T-cell (primary cell): ENCODE data around the gene ANKRD63. TPM values are rescaled to one million over a fixed set of nuclear protein-coding genes. Genes with fewer than 3 reads are reported as not detected.
A peak's percentile ranks its signal among the peaks of the same experiment; 100 is the strongest.

Experiments
- ATAC-seq, 4 experiments: fragments of 200-7000 bp in 3 of 4; fragments of 150-1000 bp in 1 of 4; cut with Tn5 transposase; replicated peaks in 1 of 4; 1 replicate in 3 of 4; 2 replicates in 1 of 4; pipeline ENCODE4 v1.10.0; 2021; ENCODE audit warnings: moderate library complexity in 3 of 4, mild to moderate bottlenecking in 2 of 4, moderate number of reproducible peaks in 1 of 4
- CTCF ChIA-PET, 2 donors: fragments of 300-600 bp; sonication (Branson Sonifier 250); formaldehyde crosslinking; loops; one replicate each; lab custom pipeline; 2022; ENCODE audit warnings: antibody characterized with exemption in 2 of 2; lab: Charles Lee
- POLR2A ChIA-PET, 2 donors: fragments of 300-600 bp; sonication (Branson Sonifier 250); formaldehyde crosslinking; loops; one replicate each; lab custom pipeline; 2022; ENCODE audit warnings: antibody characterized with exemption in 2 of 2; lab: Charles Lee
- DNase-seq, 35 experiments: peaks; one replicate each; pipeline versions ENCODE4 v3.0.0 to v3.0.0-alpha.2; 2013 to 2023
- H3K27ac ChIP-seq: one replicate; pipeline ENCODE4 v1.5.1; 2013; ENCODE audit warnings: low read length
- H3K27me3 ChIP-seq, 2 experiments: replicated peaks in 1 of 2; 1 replicate in 1 of 2; 2 replicates in 1 of 2; pipeline versions ENCODE4 v1.6.1 to v1.7.0; 2013; ENCODE audit warnings: low read length in 1 of 2, mixed read lengths in 1 of 2; ENCODE audit not compliant: control insufficient read depth in 2 of 2, insufficient read depth in 2 of 2; ENCODE audit errors: extremely low read depth in 1 of 2
- H3K36me3 ChIP-seq, 2 donors: 1 replicate in 1 of 2; 2 replicates in 1 of 2; pipeline versions ENCODE4 v1.6.1 to v1.7.0; 2013; ENCODE audit warnings: low read length in 1 of 2; ENCODE audit not compliant: control insufficient read depth in 2 of 2, insufficient read depth in 1 of 2; ENCODE audit errors: extremely low read depth in 1 of 2
- H3K4me1 ChIP-seq, 2 experiments: 1 replicate in 1 of 2; 2 replicates in 1 of 2; pipeline versions ENCODE4 v1.6.1 to v1.7.0; 2013; ENCODE audit warnings: low read length in 2 of 2, mixed read lengths in 1 of 2; ENCODE audit not compliant: insufficient read depth in 2 of 2, control insufficient read depth in 1 of 2; ENCODE audit errors: extremely low read depth in 1 of 2
- H3K4me3 ChIP-seq, 2 donors: 1 replicate in 1 of 2; 2 replicates in 1 of 2; pipeline versions ENCODE4 v1.5.1 to v1.7.0; 2013; ENCODE audit warnings: mild to moderate bottlenecking in 2 of 2, low read length in 1 of 2, moderate library complexity in 1 of 2; ENCODE audit not compliant: control insufficient read depth in 1 of 2; ENCODE audit errors: extremely low read depth in 1 of 2
- H3K9me3 ChIP-seq: 2 replicates; pipeline ENCODE4 v1.7.0; 2013
- H3K27ac Mint-ChIP-seq, 2 donors: one replicate each; pipeline ENCODE4 v1.8.0; 2020 to 2021; ENCODE audit warnings: mild to moderate bottlenecking in 2 of 2, mixed read lengths in 2 of 2
- H3K27me3 Mint-ChIP-seq, 2 donors: one replicate each; pipeline ENCODE4 v1.8.0; 2021 to 2022; ENCODE audit warnings: mixed read lengths in 2 of 2
- H3K36me3 Mint-ChIP-seq: one replicate; pipeline ENCODE4 v1.8.0; 2021; ENCODE audit warnings: mixed read lengths
- H3K4me1 Mint-ChIP-seq, 3 donors: one replicate each; pipeline ENCODE4 v1.8.0; 2020 to 2022; ENCODE audit warnings: mixed read lengths in 3 of 3, mild to moderate bottlenecking in 1 of 3
- H3K4me3 Mint-ChIP-seq, 3 donors: one replicate each; pipeline ENCODE4 v1.8.0; 2020 to 2022; ENCODE audit warnings: mild to moderate bottlenecking in 3 of 3, mixed read lengths in 3 of 3, moderate library complexity in 3 of 3
- H3K9me3 Mint-ChIP-seq, 3 donors: one replicate each; pipeline ENCODE4 v1.8.0; 2020 to 2022; ENCODE audit warnings: mixed read lengths in 3 of 3
- WGBS: methylation state at CpG from one replicate; pipeline ENCODE4 v1.1.5; 2013; ENCODE audit warnings: missing lambda C conversion rate; ENCODE audit not compliant: insufficient coverage; 5-methylcytosine and 5-hydroxymethylcytosine counted together
- total RNA-seq, 35 experiments: library from RNA in 6 of 35; stranded (reverse) in 6 of 35; fragments of 120-200 nt in 1 of 35; gene quantifications; one replicate each; pipeline versions ENCODE4 v1.2.1 to v1.2.4 and lab custom pipeline; 2013 to 2026

Gene ANKRD63
- total RNA-seq, 5 donors from 2014 or later (not counting 1 experiment from before 2014, with no cell fraction given): 0.23 to 0.38 TPM; not detected in 3

DNA sequence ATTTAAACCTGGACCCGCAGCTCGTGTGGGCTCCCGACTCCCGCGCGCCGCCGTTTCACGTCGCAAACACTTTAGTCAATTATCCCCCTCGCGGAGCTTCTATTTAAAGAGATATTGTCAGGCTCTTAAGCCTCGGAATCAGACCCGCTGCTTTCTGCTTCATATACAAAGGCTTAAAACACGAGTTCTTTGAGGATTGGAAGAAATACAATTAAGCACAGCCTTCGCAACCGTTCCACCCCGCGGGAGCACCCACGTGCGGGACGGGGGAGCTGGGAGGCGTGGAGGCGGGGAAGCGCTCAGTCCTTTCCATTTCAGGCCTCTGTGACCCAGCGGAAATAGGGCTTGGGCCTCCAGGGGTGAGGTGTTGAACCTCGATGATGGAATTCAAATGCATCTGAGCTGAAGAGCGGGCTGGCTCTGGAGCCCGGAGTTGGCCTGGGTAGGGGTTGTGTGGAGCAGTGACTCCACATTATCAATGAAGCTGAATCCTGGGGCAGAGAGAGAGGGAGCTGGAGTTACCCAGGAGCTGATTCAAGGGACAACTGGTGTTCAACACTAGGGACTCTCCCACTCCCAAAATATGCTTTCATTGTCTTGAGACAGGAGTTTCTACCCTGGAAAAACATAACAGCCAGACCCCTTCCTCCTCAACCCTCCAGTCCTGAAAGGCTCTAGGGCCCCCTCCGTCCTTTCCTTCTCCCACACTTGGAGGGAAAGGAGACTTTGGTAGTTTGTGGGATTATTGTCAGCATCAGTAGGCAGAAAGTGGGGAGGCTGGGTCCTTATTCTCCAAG lies 2.4 kb downstream of the ANKRD63 start:
- CTCF ChIA-PET: interaction anchor here (0.5 to 3.6 kb wide), 14 partner anchors 24 to 1132 kb away, joined by 3 to 37 read pairs (median 4); partner anchors contain the start of gene PLCB2 (in 2 of the 2)
- Histone ChIP-seq H3K27ac (no peak overlapping the region), H3K9me3 (no peaks in the 10 kb centered on the region), H3K36me3 (peaks cover 0 to 3% of the 10 kb centered on the region in 2 donors), H3K27me3 (peaks cover 0 to 63% of the 10 kb centered on the region in 2 experiments), H3K4me1 (peaks cover 0 to 34% of the 10 kb centered on the region in 2 experiments), H3K4me3 (no peak overlapping the region)
- H3K27ac Mint-ChIP-seq: no peak overlapping the region
- H3K4me1 Mint-ChIP-seq: peaks cover 4 to 8% (median 5%) of the 10 kb centered on the region in 3 donors
- DNase-seq (no peak), ATAC-seq (no peak)
- peaks cover 7 to 38% of the 10 kb centered on the region in 2 donors for H3K27me3 Mint-ChIP-seq
- H3K9me3 Mint-ChIP-seq: no peaks in the 10 kb centered on the region
- POLR2A ChIA-PET: no interaction called here
- peak overlapping the region; percentile 34 to 74 (median 62) for H3K4me3 Mint-ChIP-seq
- 95% methylated on average over 15 of the region's 30 CpGs for WGBS
- no peaks in the 10 kb centered on the region for H3K36me3 Mint-ChIP-seq

- DNase-seq (peak in 33 of 35 experiments; percentile 15 to 81 (median 51)), ATAC-seq (peak in 2 of 4 experiments; percentile 38 to 45)
- CTCF ChIA-PET: interaction anchor here (0.6 to 3.6 kb wide), 22 partner anchors 10 to 391 kb away, joined by 3 to 37 read pairs (median 4); partner anchors contain the start of genes PLCB2 (in 2 of the 2) and CCDC9B (in 1 of the 2)
- Mint-ChIP-seq H3K9me3 (no peaks in the 10 kb centered on the region), H3K27ac (no peak overlapping the region), H3K4me3 (no peak overlapping the region), H3K36me3 (no peaks in the 10 kb centered on the region), H3K4me1 (peaks cover 4 to 8% (median 5%) of the 10 kb centered on the region in 3 donors), H3K27me3 (peaks cover 7 to 40% of the 10 kb centered on the region in 2 donors)
- H3K36me3 ChIP-seq: no peaks in the 10 kb centered on the region
- peaks cover 0 to 63% of the 10 kb centered on the region in 2 experiments for H3K27me3 ChIP-seq
- POLR2A ChIA-PET: interaction anchor here in 1 of 2 donors (0.6 kb wide), 1 partner anchor 70 kb away, joined by 3 read pairs; no protein-coding TSS in a partner anchor
- no peak overlapping the region for H3K27ac ChIP-seq
- peaks cover 0 to 38% of the 10 kb centered on the region in 2 experiments for H3K4me1 ChIP-seq
- WGBS: 49% methylated on average over 34 of the region's 40 CpGs
- H3K4me3 ChIP-seq: no peak overlapping the region
- H3K9me3 ChIP-seq: no peaks in the 10 kb centered on the region
Measured at GRCh38 chr15:40279437-40280141, 3.3 kb downstream of the ANKRD63 start.

DNA sequence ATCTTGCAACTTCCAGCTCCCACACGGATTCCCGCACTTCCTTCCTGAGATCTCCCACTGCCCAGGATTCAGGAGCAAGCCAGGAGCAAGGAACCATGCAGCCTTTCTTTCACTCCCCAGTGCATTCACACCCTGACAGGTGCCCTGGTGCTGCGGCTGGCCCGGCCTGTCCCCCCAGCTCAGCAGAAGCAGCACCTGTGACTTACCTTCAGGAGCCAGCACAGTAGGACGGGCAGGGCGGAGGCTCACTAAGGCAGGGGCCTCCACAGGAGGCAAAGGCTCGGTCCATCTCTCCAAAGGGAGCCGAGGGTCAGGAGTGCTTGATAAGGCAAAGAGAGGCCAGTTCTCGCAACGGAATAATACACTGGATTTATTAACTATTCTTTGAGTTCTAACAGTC lies 4.8 kb downstream of the ANKRD63 start:
- ChIA-PET CTCF (interaction anchor here in 1 of 2 donors (1.6 to 3.6 kb wide), 2 partner anchors 60 kb away, joined by 5 to 18 read pairs; no protein-coding TSS in a partner anchor), POLR2A (no interaction called here)
- ATAC-seq: no peak
- Histone ChIP-seq H3K36me3 (no peaks in the 10 kb centered on the region), H3K27me3 (peaks cover 0 to 59% of the 10 kb centered on the region in 2 experiments), H3K4me3 (no peak overlapping the region), H3K9me3 (no peaks in the 10 kb centered on the region), H3K4me1 (peaks cover 0 to 33% of the 10 kb centered on the region in 2 experiments), H3K27ac (no peak overlapping the region)
- H3K27ac Mint-ChIP-seq: no peak overlapping the region
- WGBS: 95% methylated on average over 8 of the region's 10 CpGs
- peaks cover 4 to 6% (median 5%) of the 10 kb centered on the region in 3 donors for H3K4me1 Mint-ChIP-seq
- no peak for DNase-seq
- peaks cover 7 to 40% of the 10 kb centered on the region in 2 donors for H3K27me3 Mint-ChIP-seq
- H3K4me3 Mint-ChIP-seq: no peak overlapping the region
- no peaks in the 10 kb centered on the region for H3K36me3 Mint-ChIP-seq
- no peaks in the 10 kb centered on the region for H3K9me3 Mint-ChIP-seq

GRCh38 chr15:40277471-40277870 lies 5.4 kb downstream of the ANKRD63 start:
- ATAC-seq (no peak), DNase-seq (no peak)
- H3K4me3 ChIP-seq: no peak overlapping the region
- Mint-ChIP-seq H3K27ac (no peak overlapping the region), H3K4me1 (peaks cover 4 to 6% (median 5%) of the 10 kb centered on the region in 3 donors), H3K9me3 (no peaks in the 10 kb centered on the region), H3K27me3 (peaks cover 7 to 40% of the 10 kb centered on the region in 2 donors), H3K4me3 (no peak overlapping the region), H3K36me3 (no peaks in the 10 kb centered on the region)
- POLR2A ChIA-PET: no interaction called here
- peaks cover 0 to 27% of the 10 kb centered on the region in 2 experiments for H3K4me1 ChIP-seq
- H3K27me3 ChIP-seq: peaks cover 0 to 56% of the 10 kb centered on the region in 2 experiments
- CTCF ChIA-PET: interaction anchor here (1.0 to 3.6 kb wide), 3 partner anchors 60 to 116 kb away, joined by 4 to 18 read pairs (median 5); partner anchors contain the start of gene BUB1B (in 1 of the 2)
- H3K9me3 ChIP-seq: no peaks in the 10 kb centered on the region
- 35% methylated on average over 6 of the region's 16 CpGs for WGBS
- no peak overlapping the region for H3K27ac ChIP-seq
- no peaks in the 10 kb centered on the region for H3K36me3 ChIP-seq

DNA sequence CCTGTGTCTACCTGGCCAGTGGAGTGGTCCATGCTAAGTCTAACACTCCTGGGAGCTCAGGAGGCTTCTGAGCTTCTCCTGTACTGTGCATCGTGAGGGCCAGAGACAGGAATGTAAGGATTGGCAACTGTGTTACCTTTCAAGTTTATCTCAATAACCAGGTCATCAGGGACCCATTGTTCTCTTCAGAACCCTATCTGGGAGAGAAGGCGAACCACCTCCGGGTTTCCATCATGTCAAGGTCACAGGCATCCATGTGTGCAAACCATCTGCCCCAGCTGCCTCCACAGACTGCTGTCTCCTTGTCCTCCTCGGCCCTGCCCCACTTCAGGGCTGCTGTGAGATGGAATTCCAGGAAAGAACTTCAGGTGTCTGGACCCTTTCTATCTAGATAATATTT lies 5.9 kb downstream of the ANKRD63 start:
- Histone ChIP-seq H3K36me3 (no peaks in the 10 kb centered on the region), H3K9me3 (no peaks in the 10 kb centered on the region)

More for the DNA sequence above, 5.9 kb downstream of the ANKRD63 start:
- DNase-seq: no peak
- Histone ChIP-seq H3K4me1 (peaks cover 0 to 27% of the 10 kb centered on the region in 2 experiments), H3K4me3 (no peak overlapping the region), H3K27me3 (peaks cover 0 to 56% of the 10 kb centered on the region in 2 experiments), H3K27ac (no peak overlapping the region)
- Mint-ChIP-seq H3K27me3 (peaks cover 7 to 40% of the 10 kb centered on the region in 2 donors), H3K27ac (no peak overlapping the region), H3K9me3 (no peaks in the 10 kb centered on the region), H3K4me1 (peaks cover 4 to 6% (median 5%) of the 10 kb centered on the region in 3 donors), H3K36me3 (no peaks in the 10 kb centered on the region), H3K4me3 (no peak overlapping the region)
- 69% methylated on average over 3 of the region's 4 CpGs for WGBS
- no peak for ATAC-seq
- CTCF ChIA-PET: interaction anchor here (1.0 to 1.6 kb wide), 2 partner anchors 61 to 116 kb away, joined by 4 to 5 read pairs; partner anchors contain the start of gene BUB1B (in 1 of the 2)
- POLR2A ChIA-PET: no interaction called here
